GM19025 (cell line): ENCODE results near the gene HMGCLL1.

Experiments used
- ATAC-seq: cut with Tn5 transposase; IDR thresholded peaks from one replicate; pipeline ENCODE4 v1.9.1; 2021; ENCODE audit warnings: mild to moderate bottlenecking, low read depth, moderate library complexity; ENCODE audit not compliant: unreplicated experiment

Gene HMGCLL1

GRCh38 chr6:55578537-55579363 lies at the start of gene HMGCLL1:
TSS of gene HMGCLL1 (minus strand) at chr6:55579192. CDS start at chr6:55579055, 137 bp downstream.
- ATAC-seq: no peak

DNA sequence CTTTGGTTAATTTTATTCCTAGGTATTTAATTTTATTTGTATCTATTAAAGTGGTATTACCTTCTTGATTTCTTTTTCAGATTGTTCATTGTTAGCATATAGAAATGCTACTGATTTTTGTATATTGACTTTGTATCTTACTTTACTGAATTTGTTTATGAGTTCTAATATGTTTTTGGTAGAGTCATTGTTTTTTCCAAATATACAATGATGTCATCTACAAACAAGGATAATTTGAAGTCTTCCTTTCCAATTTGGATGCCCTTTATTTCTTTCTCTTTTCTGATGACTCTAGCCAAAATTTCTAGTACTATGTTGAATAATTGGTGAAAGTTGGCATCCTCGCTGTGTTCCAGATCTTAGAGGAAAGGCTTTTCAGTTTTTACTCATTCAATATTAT lies 43.0 kb upstream of the HMGCLL1 start:
- ATAC-seq: no peak

DNA sequence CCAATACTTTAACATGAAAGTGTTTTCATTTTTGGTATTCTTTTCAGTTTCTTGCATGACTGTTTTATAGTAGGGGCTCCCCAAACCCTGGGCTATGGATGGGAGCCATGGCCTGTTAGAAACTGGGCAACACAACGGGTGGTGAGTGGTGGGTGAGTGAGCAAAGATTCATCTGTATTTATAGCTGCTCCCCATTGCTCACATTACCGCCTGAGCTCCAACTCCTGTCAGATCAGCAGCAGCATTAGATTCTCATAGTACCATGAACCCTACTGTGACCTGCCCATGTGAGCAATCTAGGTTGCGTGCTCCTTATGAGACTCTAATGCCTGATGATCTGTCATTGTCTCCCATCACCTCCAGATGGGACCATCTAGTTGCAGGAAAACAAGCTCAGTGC lies 42.3 kb upstream of the HMGCLL1 start:
- no peak for ATAC-seq

DNA sequence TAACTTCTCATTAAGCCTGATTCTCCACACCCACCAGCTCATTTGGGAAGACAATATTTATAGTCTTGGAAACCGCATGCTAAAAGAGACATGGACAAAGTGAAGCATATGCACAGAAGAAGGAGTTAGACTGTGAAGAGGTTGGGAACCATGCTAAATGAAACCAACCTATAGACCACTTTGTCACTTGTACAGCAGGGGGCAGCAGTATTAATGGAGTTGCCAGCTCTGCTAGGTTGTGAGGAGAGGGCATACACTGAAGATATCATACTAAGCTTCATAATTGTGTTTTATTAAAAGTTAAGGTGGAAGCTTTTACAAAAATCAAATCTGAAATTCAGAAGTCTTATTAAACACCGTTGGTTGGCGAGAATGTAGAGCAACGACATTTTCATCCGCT lies 38.3 kb upstream of the HMGCLL1 start:
- ATAC-seq: peak; percentile 73

- ATAC-seq: no peak
Measured at GRCh38 chr6:55604021-55604420, 25.0 kb upstream of the HMGCLL1 start.

DNA sequence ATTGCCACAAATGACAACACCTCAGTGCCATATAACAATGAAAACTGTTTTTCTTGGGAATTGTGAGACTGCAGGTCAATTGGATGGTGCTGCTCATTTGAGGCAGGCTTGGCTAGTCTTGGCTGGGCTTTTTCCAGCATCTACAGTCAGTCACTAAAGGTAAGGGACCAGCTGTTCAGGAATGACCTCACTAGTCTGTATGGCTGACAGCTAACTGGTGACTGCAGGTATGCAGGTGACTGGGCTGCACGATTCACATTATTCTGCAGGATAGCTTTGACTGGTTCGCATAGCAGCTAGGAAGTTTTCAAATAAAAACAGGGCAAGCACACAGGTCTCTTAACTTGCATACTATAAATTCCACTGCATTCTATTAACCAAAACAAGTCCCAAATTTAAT lies 22.1 kb upstream of the HMGCLL1 start:
- no peak for ATAC-seq

DNA sequence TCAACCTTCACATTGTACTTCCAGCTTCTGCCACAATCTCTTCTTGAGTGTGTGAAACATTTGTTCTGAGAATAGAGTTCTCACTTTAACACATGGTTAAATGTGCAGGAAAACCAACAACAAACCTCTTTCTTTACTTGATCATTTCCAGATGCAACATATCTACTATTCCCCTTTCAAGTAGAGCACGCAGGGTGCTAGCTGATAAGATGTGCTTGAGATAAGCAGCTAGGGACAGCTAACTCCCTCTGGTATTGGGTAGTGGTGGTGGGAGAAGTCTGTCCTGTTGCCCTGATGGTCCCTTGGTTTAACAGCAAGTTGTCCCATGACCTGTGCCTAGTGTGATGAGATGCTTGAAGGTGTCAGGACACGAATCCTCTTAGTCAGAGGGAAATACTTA lies 15.4 kb upstream of the HMGCLL1 start:
- no peak for ATAC-seq

DNA sequence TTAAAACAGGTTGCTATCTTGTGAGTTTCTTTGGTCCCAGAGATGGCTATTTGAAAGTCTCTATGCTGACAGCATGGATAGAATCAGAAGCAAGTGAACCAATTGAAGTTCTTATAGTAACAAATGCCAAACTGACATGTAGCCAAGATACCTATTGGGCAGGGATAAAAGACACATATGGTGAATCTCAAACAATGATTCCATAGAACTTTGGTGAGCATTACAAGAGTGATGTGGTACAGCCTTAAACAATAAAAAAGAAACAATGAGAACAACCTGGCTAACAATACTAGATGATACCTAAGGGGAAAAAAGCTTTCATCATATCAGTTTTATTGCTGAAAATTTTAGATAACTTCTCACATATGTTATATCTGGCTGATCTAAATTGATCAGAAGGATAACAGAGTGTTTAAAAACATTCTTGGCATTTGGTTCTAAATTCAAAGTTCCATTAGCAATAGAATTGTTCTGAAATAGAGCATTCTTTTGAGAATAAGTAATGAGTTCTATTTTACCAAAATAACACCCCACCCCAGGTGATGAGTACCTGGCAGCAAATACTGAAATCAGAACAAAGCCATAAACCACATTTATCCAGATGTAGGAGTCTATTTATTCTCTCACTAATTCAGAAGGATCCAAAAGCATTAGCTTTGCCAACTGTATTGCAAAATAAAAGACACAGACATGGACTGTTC lies 5.8 kb upstream of the HMGCLL1 start:
- no peak for ATAC-seq

DNA sequence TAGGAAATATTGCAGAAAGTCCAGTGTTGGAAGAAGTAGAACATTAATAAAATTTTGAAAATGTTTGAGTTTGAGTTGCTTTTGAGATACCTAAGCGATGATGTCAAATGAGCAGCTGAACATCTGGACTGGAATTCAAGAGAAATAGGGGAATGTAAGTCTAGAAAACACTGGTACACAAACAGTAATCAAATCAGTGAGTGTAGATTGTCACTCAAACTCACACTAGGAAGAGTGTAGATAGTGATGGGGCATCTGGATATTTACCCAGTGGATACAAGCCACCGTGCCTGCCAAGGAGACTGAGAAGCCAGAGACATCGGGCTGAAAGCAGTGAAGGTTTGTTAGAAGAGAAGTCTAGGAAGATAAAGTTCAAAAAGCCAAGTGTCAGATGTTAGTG lies 2.2 kb downstream of the HMGCLL1 start:
- no peak for ATAC-seq

GRCh38 chr6:55574556-55574955 lies 4.4 kb downstream of the HMGCLL1 start:
- ATAC-seq: no peak

DNA sequence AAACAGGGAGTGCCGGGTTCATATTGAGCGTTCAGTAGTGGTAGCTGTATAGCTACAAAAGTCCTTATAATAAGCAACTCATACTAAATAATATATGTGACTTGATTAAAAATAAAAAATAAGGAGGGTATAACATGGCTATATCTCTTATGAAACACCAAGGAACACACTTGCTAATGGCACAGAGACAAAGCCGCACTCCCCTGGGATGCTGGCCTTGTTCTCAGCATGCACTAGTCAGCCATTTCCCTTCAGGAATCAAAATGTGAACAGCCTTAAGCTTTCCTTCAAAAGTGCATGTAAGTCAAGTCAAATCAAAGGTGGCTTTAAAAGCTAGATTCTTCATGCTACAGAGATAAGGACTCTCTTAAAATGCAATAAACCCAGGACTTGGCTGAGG lies 9.4 kb downstream of the HMGCLL1 start:
- ATAC-seq: no peak

GRCh38 chr6:55568808-55569439 lies 10.1 kb downstream of the HMGCLL1 start:
- no peak for ATAC-seq

DNA sequence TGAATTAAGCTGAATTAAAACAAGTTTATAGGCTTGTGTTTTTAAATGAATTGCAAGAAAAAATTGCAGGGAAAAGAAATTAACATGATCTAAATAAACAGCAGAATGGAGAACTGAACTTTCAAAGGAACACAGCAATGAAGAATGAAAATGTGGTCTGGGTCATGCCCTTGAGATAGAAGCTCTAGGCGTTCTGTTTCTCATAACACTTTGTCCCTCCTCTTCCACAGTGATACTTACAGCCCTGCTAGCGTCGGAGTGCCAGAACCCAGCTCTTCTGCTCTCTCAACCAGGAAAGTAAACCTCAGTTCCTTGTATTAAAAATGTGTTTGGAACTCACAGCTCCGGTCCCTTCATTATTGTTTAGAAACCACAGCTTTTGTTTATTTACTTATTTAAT lies 11.4 kb downstream of the HMGCLL1 start:
- no peak for ATAC-seq

DNA sequence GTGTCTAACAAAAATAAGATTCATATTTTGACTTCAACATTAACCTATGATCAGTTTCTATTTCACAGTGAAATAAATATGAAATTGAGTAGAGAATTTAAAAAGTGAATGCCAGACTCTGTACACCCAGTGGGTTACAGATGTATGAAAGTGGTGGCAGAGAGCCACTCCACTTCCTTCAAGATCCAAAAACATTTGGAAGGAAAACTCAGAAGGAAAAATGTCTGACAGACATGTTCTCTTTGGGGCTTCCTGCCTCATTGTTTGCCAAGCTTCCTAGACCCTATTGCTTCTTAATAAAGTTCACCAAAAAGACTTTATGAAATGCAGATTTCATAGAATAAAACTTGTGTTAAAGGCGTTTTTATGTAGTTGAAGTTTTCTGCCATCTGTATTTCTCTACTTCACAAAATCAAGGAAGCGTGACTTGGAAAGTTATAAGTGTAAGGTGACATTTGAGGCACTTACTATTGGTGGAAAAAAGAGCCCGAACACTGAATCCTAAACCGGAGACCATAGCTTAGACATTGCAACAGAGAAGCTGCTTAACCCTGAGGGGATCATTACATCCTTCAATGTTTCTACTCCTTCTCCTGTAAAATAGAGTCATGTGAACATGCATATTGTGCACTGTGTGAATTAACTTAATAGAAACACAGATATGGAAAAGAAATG lies 12.8 kb downstream of the HMGCLL1 start:
- no peak for ATAC-seq

GRCh38 chr6:55562318-55562717 lies 16.7 kb downstream of the HMGCLL1 start:
- ATAC-seq: no peak

GRCh38 chr6:55560290-55560885 lies 18.6 kb downstream of the HMGCLL1 start:
- no peak for ATAC-seq

DNA sequence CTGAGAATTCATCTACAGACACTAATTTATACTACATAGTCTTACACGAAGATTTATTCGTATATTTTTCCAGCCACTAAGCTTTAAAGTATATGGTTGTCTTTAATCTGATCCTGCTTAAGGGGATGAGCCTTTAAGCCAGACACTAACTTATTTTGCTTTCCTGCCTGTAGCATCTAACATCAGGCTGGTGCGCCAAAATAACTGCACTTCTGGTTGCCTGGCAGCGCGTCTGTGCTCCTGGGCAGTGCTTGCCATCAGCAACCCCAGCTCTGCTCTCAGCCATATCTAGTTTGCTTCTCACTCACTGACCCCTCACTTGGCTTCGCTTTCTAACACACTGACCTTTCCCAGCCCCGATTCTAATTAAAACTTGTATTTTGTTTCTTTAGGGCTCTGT lies 21.8 kb downstream of the HMGCLL1 start:
- ATAC-seq: no peak

DNA sequence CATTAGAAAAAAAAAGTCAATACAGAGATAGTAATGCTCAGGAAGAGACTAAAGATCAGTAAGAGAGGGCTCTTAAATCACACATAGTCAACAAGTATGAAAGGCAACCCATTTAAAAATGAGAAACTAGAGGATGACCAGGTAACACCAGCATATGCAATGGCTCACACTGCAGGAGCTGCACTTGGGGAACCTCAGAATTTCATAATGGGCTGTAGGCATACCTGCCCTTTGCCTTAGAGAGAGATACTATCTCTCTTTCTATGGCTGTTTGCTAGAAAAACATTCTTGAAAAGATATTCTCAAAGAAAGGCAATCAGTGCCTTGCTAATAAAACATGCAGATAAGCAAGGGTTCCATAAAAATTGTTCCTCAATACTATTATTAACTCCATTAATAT lies 33.2 kb downstream of the HMGCLL1 start:
- no peak for ATAC-seq

DNA sequence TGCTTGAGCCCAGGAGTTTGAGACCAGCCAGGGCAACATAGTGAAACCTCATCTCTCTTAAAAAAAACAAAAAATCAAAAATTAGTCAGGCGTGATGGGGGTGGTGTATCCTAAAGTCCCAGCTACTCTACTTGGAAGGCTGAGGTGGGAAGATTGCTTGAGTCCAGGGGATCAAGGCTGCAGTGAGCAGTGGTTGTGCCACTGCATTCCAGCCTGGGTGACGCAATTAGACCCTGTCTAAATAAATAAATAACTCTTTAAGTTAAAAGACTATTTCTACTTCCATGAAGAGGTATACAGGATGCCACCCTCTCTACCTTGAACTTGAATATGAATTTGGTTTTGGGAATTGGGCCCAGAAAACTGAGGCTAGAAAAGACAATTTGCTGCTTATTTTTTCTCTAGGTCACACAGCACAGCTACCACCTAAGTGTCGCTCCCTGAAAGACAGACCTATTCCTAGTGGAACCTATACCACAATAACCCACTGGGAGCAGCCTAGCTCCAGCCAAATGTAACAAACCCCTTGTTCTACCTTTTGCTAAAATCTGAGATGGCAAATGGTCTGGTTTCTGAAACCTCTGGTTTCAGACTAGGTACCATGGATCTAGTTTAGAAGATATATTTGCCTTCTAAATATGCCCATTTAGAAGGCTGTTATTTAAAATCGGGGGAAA lies 35.2 kb downstream of the HMGCLL1 start:
- ATAC-seq: no peak

DNA sequence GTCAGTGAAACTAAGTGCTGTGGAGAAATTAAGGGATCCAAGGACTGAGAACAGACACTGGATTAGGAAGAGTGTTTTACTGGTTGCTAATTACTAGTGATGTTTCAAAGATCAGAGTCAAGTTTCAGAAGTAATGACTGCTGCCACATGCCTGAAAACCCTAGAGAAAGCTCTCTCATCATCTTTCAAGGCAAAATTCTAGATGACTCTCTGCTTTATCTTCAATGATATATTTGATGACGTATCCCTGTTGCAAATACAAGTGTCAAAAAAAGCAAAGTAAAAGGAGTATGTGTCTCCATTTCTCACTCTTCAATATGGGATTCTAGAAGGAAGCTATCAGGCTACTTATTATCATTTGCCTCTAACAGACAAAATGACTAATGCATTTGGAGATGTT lies 38.0 kb downstream of the HMGCLL1 start:
- ATAC-seq: no peak
